OCI-LY1 (cell line): ENCODE measurements around the gene RYR3.

ENCODE experiments used
- CTCF ChIP-seq: fragments of 200-600 bp; sonication (generic), shearing (Covaris generic); IDR thresholded peaks from 2 replicates; pipeline ENCODE4 v1.5.1; 2017; ENCODE audit warnings: mild to moderate bottlenecking, antibody characterized with exemption, low read length, moderate library complexity, mixed read lengths
- EZH2 ChIP-seq: fragments of 200-600 bp; sonication (generic), shearing (Covaris generic); IDR thresholded peaks from 2 replicates; pipeline ENCODE4 v1.8.0; 2017; ENCODE audit warnings: borderline replicate concordance, mixed run types, mild to moderate bottlenecking, antibody characterized with exemption, low read length, moderate library complexity, mixed read lengths

- TF ChIP-seq CTCF (no peak), EZH2 (no peak)
Observed at GRCh38 chr15:33490703-33491102, 179.9 kb downstream of the RYR3 start.
